ENCODE measurements around the gene GCN1.
A peak's percentile ranks its signal among the peaks of the same experiment; 100 is the strongest.

The GCN1 gene

DNA sequence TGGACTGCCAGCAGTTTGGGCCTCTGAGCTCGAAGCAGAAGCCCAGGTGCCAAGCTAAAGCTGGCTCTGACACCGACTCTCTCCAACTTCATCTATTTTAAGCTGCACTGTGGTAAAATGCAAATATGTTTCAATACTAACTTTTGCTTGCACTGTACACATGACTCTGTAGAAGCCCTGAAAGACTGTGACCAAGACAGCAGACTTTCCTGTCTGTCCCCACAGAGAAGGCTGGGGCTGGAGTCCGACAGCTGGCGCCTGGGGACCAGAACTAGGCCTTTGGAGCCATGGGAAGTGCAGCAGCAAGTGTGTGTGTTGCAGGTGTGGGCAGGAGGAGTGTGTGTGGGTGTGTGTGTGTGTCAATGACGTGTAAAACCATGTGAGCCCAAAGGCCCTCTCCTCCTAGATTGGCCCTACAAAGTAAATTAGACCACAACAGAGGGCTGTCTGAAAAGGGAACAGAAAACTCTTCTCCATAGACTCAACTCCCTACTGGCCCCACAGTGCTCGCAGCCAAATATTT, 61.6 kb downstream of the GCN1 start:
- H4K20me1 ChIP-seq (ENCODE audit: insufficient read depth, low read length) = 0 out of 2 replicates have a peak, but pooled peaks cover 3% of the 10 kb centered on the region
- H3K27ac ChIP-seq (ENCODE audit: low read length) = peak overlapping the region; percentile 86
- no peak overlapping the region for H2AFZ ChIP-seq (ENCODE audit: low read depth, low read length)
- peak overlapping the region; percentile 16; the same call in 1 of the 2 replicates for H3K4me3 ChIP-seq (ENCODE audit: low read length)
- H3K27me3 ChIP-seq (ENCODE audit: low read depth, low read length) = no peaks in the 10 kb centered on the region
- peak overlapping the region; percentile 20 for H3K9ac ChIP-seq (ENCODE audit: low read length)
- H3K79me2 ChIP-seq (ENCODE audit: low read length) = no peaks in the 10 kb centered on the region
- H3K9me3 ChIP-seq (ENCODE audit: insufficient read depth, low read length) = no peaks in the 10 kb centered on the region
- H3K36me3 ChIP-seq (replicated peaks; ENCODE audit: low read depth, low read length) = peaks cover 69% of the 10 kb centered on the region
- no peak for TF ChIP-seq EZH2phosphoT487 (IDR thresholded peaks at IDR 0.05; ENCODE audit: low read depth)
- TF ChIP-seq, protein P1, sequence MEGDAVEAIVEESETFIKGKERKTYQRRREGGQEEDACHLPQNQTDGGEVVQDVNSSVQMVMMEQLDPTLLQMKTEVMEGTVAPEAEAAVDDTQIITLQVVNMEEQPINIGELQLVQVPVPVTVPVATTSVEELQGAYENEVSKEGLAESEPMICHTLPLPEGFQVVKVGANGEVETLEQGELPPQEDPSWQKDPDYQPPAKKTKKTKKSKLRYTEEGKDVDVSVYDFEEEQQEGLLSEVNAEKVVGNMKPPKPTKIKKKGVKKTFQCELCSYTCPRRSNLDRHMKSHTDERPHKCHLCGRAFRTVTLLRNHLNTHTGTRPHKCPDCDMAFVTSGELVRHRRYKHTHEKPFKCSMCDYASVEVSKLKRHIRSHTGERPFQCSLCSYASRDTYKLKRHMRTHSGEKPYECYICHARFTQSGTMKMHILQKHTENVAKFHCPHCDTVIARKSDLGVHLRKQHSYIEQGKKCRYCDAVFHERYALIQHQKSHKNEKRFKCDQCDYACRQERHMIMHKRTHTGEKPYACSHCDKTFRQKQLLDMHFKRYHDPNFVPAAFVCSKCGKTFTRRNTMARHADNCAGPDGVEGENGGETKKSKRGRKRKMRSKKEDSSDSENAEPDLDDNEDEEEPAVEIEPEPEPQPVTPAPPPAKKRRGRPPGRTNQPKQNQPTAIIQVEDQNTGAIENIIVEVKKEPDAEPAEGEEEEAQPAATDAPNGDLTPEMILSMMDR (IDR thresholded peaks at IDR 0.05; ENCODE audit: low read depth, low read length) = no peak
- H3K4me1 ChIP-seq (ENCODE audit: low read length) = peaks cover 30% of the 10 kb centered on the region
- H3K4me2 ChIP-seq (ENCODE audit: low read length) = peak overlapping the region; percentile 47

DNA sequence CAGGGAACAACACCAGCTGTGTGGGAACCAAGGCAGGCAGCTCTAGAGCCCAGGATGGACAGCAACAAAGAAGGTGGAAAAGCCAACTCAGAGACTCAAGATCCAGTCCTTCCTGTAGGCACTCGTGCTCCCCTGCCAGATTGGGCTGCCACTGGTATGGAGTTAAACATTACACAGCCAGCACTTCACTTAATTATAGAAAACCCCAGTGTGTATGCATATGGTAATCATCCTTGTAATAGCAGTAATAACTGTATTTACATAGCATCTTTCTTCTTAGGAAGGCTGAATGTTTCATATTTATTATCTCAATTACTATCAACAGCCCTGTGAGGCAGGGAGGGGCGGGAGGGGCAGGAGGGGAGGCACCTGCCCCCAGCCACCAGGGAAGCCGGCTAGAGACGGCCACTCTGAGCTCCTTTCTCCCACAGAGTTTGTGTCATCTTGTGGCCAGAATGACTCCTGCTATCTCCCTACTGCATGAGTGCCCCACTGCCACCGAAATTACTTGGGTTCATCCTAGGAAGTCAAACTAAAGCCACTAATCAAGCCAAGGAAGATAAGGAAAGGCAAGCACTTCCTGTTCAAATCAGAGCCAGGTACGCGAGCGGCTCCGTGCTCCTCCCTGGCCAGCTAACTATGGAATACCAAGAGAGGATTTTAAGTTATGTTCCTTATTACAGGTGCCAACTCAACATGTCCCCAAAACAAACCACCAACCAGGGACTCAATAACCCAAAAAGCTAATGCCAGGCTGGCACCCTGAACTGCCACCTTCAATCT, 62.3 kb downstream of the GCN1 start:
- no peak overlapping the region for H2AFZ ChIP-seq (ENCODE audit: low read depth, low read length)
- TF ChIP-seq, protein P1 (IDR thresholded peaks at IDR 0.05; ENCODE audit: low read depth, low read length) = no peak
- no peak for TF ChIP-seq EZH2phosphoT487 (IDR thresholded peaks at IDR 0.05; ENCODE audit: low read depth)
- no peaks in the 10 kb centered on the region for H3K79me2 ChIP-seq (ENCODE audit: low read length)
- peak overlapping the region; percentile 47 for H3K4me2 ChIP-seq (ENCODE audit: low read length)
- H3K9me3 ChIP-seq (ENCODE audit: insufficient read depth, low read length) = no peaks in the 10 kb centered on the region
- H3K36me3 ChIP-seq (replicated peaks; ENCODE audit: low read depth, low read length) = peaks cover 70% of the 10 kb centered on the region
- H3K27me3 ChIP-seq (ENCODE audit: low read depth, low read length) = no peaks in the 10 kb centered on the region
- peaks cover 30% of the 10 kb centered on the region for H3K4me1 ChIP-seq (ENCODE audit: low read length)
- peak overlapping the region; percentile 16; the same call in 1 of the 2 replicates for H3K4me3 ChIP-seq (ENCODE audit: low read length)
- peak overlapping the region; percentile 86 for H3K27ac ChIP-seq (ENCODE audit: low read length)
- H3K9ac ChIP-seq (ENCODE audit: low read length) = peak overlapping the region; percentile 20; the same call in 1 of the 2 replicates
- H4K20me1 ChIP-seq (ENCODE audit: insufficient read depth, low read length) = 0 out of 2 replicates have a peak, but pooled peaks cover 3% of the 10 kb centered on the region

DNA sequence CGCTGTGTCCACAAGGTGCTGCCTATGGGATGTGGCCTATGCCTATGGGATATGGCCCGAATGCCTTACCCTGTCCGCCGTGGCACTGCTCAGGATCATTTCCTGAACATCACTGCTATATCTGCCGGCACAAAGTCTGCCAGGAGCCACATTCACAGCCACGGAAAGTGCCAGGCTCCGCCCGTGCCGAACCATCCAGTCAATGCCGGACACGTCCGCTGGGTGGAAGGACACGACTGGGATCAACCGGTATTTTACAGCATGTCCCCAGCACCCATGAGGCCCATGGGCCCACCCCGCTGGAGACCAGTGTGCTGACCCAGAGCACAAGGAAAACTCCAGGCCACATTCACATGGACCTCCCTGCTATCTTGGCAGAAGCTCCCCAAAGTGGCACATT, 63.4 kb downstream of the GCN1 start:
- peaks cover 30% of the 10 kb centered on the region for H3K4me1 ChIP-seq (ENCODE audit: low read length)
- no peak for TF ChIP-seq EZH2phosphoT487 (IDR thresholded peaks at IDR 0.05; ENCODE audit: low read depth)
- TF ChIP-seq, protein P1 (IDR thresholded peaks at IDR 0.05; ENCODE audit: low read depth, low read length) = no peak
- H3K36me3 ChIP-seq (replicated peaks; ENCODE audit: low read depth, low read length) = peaks cover 68% of the 10 kb centered on the region
- H3K27ac ChIP-seq (ENCODE audit: low read length) = no peak overlapping the region
- no peak overlapping the region for H3K9ac ChIP-seq (ENCODE audit: low read length)
- 0 out of 2 replicates have a peak, but pooled peaks cover 3% of the 10 kb centered on the region for H4K20me1 ChIP-seq (ENCODE audit: insufficient read depth, low read length)
- H3K4me3 ChIP-seq (ENCODE audit: low read length) = no peak overlapping the region
- no peak overlapping the region for H2AFZ ChIP-seq (ENCODE audit: low read depth, low read length)
- no peaks in the 10 kb centered on the region for H3K9me3 ChIP-seq (ENCODE audit: insufficient read depth, low read length)
- H3K27me3 ChIP-seq (ENCODE audit: low read depth, low read length) = no peaks in the 10 kb centered on the region
- H3K4me2 ChIP-seq (ENCODE audit: low read length) = no peak overlapping the region
- no peaks in the 10 kb centered on the region for H3K79me2 ChIP-seq (ENCODE audit: low read length)

DNA sequence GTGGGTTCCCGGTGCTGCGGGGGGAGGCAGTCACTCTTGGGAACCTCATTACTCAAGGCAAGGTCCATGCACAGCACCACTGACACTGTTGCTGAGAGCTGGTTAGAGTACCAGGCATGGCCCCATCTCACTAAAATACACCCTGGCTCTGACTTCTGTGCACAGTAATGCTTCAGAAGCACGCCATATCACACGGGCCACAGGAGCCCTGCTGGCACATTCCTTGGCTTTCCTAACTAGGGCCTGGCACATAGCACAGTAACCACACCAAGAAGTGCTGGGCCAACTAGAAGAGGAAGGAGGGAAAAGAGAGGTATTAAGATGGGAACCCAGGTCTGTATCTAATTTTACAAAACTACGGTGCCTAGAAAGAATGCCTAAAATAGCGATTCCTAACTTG, 64.5 kb downstream of the GCN1 start:
- Histone ChIP-seq H3K4me1 (ENCODE audit: low read length) (peaks cover 30% of the 10 kb centered on the region), H3K27ac (ENCODE audit: low read length) (no peak overlapping the region), H2AFZ (ENCODE audit: low read depth, low read length) (no peak overlapping the region), H3K4me3 (ENCODE audit: low read length) (no peak overlapping the region), H3K4me2 (ENCODE audit: low read length) (no peak overlapping the region), H3K36me3 (replicated peaks; ENCODE audit: low read depth, low read length) (peaks cover 74% of the 10 kb centered on the region), H4K20me1 (ENCODE audit: insufficient read depth, low read length) (0 out of 2 replicates have a peak, but pooled peaks cover 3% of the 10 kb centered on the region), H3K9me3 (ENCODE audit: insufficient read depth, low read length) (no peaks in the 10 kb centered on the region), H3K79me2 (ENCODE audit: low read length) (no peaks in the 10 kb centered on the region), H3K27me3 (ENCODE audit: low read depth, low read length) (no peaks in the 10 kb centered on the region), H3K9ac (ENCODE audit: low read length) (no peak overlapping the region)
- TF ChIP-seq, protein P1 (IDR thresholded peaks at IDR 0.05; ENCODE audit: low read depth, low read length) = no peak
- no peak for TF ChIP-seq EZH2phosphoT487 (IDR thresholded peaks at IDR 0.05; ENCODE audit: low read depth)

Data from OCI-LY3 (cell line).